GM18951 (cell line): Measurements from ENCODE around the gene SPART.
"Not testable (repeated sequence)": the region's sequence is repeated elsewhere in the genome, so short reads cannot be mapped to it uniquely, and the experiment has no call there.

Experiments used
- POLR2A ChIP-seq: IDR thresholded peaks from 4 replicates; pipeline ENCODE4 v1.6.1; 2011; ENCODE audit warnings: mild to moderate bottlenecking; ENCODE audit not compliant: insufficient read length, insufficient read depth; ENCODE audit errors: extremely low read depth
- in situ Hi-C: fragments of 300-500 bp; cut with MboI; formaldehyde crosslinking; loops from one replicate; pipeline ENCODE4 v1.12.0; 2022; ENCODE audit warnings: low sequenced_read_pairs, mixed read lengths, inconsistent platforms; ENCODE audit not compliant: unreplicated experiment

SPART gene

DNA sequence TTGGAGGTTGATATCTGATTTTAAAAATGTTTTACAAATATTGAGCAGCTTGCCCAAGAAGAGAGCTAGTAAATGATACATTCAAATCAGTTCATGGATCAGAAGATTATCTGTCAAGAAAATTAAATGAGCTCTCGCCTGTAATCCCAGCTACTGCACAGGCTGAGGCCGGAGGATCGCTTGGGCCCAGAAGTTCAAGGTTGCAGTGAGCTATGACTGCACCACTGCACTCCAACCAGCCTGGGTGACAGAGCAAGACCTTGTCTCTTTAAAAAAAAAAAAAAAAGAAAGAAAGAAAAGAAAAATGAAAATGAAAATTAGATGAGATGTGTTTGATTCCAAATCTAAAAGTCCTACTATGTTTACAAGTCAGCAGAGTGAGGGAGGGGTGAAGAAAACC is 2.4 kb downstream of the SPART start:
- no peak for TF ChIP-seq POLR2A
- in situ Hi-C loops, result no loop called here

DNA sequence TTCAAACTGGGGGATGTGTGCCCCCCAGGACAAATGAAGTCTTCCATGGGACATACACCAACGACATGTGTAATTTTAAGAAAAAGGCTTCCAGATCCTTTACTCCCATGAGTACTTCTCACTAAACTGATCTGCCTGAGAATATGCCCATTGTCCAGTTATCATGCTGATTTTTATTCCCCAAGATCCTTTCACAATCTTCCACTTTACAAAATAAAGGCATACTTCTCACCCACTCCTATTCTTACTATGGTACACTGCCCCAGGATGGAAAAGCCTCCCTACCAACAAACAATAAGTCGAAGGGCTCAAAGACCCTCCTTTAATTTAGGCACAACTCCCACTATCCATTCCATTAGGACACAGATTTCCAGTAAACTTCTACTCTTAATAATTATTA is 3.5 kb downstream of the SPART start:
- in situ Hi-C loops, result no loop called here

DNA sequence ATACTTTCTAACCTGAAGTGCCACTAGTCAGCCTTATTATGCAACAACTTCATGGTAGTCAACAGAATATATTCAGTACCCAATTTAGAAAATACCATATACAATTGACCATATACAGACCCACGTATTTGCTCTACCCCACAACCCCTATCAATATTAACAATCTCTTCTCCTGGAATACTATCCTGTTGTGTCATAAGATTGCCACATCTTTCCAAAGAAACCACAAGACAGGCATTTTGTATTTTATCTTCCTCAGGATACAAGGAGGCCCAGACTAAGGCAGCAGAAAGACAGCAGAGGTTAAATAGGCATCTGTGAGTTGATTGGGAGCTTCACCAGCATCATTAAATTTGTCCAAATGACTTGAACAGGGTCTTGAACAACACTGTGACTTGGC is 4.5 kb downstream of the SPART start:
- TF ChIP-seq POLR2A, result no peak
- in situ Hi-C loops, result no loop called here

More for the DNA sequence above, 3.5 kb downstream of the SPART start:
- no peak for TF ChIP-seq POLR2A

DNA sequence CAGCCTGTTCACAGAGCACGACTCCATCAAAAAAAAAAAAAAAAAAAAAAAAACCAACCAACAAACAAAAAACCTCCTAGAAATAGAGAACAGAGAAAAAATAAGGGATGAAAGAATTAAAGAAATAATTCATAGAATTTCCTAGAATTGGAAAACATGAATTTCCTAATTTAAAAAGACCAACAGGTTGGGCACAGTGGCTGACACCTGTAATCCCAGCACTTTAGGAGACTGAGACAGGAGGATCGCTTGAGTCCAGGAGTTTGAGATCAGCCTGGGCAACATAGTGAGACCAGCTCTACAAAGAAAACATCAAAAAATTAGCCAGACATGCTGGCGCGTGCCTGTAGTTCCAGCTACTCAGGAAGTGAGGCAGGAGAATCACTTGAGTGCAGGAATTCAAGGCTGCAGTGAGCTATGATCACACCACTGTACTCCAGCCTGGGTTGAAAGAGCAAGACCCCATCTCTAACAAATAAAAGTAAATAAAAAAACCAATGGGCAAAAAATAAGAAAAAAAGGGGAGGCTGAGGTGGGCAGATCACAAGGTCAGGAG is 6.5 kb downstream of the SPART start:
- no peak for TF ChIP-seq POLR2A
- in situ Hi-C loops, result no loop called here

DNA sequence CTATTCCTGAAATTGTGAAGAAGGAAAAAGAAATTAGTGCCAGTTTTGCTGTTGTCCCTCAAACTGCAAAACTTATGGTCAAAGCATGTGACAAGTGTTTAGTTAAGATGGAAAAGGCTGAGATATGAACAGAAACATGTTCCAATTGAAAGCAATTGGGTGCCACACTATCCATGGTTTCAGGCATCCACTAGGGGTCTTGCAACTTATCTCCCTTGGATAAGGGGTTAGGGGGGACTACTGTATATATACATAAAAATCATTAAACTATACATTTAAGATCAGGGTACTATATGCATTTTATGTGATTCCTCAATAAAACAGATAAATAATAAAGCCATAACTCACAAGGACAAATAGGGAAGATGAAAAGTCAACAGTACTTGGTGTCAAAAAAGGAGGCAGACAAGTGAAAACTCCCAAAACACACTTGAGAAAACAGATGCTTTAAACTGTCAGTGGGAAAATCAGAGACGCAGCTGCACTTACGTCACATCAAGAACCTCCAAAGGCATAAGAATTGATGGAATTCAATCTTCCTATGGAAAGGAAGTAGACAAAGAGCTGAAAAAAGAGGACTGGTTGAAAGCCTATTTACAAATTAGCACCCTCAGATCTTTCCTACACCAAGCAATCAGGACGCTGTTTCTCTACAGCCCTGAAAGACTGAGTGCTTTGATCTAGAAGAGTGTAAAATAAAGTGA is 8.1 kb downstream of the SPART start:
- in situ Hi-C loops, result no loop called here
- TF ChIP-seq POLR2A, result no peak

DNA sequence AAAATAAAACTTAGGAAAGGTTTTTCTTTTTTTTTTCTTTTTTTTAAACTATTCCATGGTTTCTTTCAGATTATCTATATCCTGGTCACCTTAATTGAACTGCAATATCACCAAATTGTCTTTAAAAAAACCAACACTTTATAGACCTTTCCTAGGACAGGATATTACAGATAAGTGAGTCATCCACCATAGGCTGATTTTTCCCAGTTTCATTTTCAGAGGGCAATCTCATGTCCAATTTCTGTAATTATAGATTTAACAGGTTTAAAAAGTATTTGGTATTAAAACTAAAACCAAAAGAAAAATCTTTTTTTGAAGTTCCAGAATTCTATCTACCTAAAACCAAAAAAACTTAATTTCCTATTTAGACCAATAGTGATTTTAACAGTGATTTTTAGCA is 13.2 kb downstream of the SPART start:
- in situ Hi-C loops, result no loop called here
- TF ChIP-seq POLR2A, result no peak

DNA sequence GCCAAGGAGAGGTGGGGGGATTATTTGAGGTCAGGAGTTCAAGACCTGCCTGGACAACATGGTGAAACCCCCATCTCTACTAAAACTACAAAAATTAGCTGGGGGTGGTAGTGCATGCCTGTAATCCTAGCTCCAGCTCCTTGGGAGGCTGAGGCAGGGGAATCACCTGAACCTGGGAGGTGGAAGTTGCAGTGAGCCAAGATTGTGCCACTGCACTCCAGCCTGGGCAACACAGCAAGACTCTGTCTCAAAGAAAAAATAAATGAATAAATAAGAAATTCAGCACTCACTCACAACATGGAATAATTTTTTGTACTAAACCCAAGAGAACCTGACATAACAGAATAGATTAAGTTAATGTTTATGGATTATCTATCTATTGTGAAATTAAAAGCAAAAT is 13.9 kb downstream of the SPART start:
- in situ Hi-C loops, result not testable (repeated sequence)

DNA sequence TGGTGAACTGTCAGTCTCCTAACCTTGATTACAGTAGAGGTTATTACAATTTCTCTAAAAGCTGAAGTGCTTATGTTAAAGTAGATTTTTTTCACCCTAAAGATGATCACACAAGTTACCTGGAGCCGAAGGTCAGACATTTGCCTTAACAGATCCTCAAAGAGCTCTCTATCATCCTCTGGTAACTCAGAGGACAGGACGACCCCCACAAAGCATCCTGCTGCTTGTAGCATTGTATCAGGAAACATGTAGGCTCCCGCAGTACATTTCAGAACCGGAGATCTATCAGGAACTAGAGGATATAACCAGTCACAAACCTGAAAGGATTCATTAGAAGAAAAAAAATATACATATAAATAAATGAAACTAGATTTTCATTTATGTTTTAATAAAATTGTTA is 14.9 kb downstream of the SPART start:
- TF ChIP-seq POLR2A, result no peak
- in situ Hi-C loops, result no loop called here

DNA sequence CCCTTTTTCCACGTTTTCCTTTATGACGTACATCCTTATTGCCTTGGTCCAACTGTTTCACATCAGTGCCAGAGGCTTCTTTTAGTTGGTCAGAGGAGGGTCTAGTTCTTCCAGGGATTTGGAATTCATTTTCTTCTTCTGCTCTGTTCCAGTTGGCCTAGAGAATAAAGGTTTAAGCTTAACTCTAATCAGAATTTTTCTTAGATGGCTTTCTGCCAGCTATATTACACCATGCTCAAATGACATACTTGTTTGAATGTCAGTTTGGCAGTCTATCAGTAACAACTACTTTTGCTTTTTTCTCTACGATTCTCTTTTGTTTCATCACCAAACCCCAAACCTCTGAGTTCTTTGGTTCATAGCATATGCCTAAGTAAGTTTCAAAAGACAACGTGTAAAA is 16.8 kb downstream of the SPART start:
- in situ Hi-C loops, result no loop called here
- TF ChIP-seq POLR2A, result no peak

DNA sequence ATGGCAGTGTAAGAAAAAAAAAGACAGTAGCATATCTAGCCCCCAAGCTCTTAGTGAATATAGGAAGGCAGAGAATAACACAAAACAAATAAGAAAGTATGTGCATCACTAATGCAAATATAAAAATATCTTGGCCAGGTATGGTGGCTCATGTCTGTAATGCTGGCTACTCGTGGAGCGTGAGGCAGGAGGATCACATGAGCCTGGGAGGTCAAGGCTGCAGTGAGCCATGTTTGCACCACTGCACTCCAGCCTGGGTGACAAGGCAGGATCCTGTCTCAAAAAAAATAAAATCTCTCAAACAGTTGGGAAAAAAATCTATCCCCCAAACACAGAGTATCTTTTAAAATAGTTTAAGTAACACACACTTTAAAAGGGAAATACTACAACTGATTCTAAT is 17.4 kb downstream of the SPART start:
- TF ChIP-seq POLR2A, result no peak
- in situ Hi-C loops, result no loop called here

DNA sequence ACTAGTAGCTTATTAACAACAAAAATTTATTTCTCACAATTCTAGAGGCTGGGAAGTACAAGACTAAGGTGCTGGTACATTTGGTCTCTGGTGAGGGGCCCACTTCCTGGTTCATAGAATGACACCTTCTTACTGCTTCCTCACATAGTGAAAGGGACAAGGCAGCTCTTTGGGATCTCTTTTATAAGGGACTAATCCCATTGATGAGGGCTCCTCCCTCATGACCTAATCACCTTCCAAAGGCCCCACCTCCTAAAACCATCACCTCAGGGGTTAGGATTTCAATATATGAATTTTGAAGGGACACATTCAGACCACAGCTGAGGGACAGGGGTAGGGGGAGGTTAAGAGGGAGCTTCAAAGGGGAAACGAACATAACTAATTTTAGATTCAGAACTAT is 20.3 kb downstream of the SPART start:
- no peak for TF ChIP-seq POLR2A
- in situ Hi-C loops, result no loop called here

DNA sequence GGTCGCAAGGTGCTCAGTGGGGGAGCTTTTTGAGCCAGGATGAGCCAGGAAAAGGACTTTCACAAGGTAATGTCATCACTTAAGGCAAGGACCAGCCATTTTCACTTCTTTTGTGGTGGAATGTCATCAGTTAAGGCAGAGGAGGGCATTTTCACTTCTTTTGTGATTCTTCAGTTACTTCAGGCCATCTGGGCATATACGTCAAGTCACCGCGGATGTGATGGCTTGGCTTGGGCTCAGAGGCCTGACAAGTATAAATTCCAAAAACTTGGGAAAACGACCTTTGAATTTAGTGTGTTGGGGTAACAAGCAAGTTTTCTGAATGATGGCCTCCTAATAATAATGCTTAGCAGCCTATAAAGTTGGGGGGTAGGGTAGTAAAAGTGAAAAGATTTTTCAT is 21.3 kb downstream of the SPART start:
- in situ Hi-C loops, result not testable (repeated sequence)

DNA sequence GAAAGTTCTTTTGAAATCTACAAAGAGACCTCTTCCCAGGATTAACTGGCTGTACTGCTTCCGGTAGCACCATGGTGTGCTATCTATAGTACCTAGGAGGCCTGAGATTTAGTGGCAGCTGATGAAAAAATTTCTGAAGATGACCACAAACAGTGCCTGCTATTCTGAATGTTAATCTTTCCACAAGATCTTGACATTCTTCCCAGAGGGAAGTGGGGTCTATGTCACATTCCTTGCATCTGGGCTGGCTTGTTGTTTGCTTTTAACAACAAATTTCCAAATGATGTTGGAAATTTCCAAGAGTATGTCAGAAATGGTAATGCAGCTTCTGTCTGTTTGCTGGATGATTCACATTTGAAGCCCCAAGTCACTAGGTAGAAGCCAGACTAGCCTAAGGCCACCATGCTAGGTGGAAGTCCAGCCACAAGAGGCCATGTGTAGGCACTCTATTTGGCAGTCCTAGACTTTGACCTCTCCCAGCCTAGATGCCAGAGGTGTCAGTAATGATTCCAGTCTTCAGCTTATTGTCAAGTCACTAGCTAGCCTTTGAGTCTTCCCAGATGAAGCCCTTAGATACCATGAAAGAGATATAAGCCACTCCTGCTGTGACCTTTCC is 22.1 kb downstream of the SPART start:
- in situ Hi-C loops, result no loop called here
- TF ChIP-seq POLR2A, result no peak

DNA sequence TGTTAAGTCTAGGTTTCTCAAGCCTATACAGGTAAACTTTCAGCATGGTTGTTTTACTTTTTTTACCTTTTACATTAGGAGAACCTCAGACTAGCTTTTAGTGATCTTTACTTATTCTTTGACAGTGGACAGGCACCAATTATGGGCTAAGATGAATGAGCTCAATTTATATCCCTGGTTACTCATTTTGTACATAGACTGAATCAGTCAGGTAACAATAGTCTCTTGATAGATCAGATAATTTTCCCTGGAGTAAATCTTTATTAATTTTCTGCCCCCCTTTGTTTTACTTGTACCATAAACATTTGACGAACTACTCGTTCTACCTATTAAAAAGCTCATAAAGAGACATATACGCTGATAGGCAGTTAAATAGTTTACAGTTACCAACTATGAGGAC is 22.8 kb downstream of the SPART start:
- in situ Hi-C loops, result no loop called here
- TF ChIP-seq POLR2A, result no peak

DNA sequence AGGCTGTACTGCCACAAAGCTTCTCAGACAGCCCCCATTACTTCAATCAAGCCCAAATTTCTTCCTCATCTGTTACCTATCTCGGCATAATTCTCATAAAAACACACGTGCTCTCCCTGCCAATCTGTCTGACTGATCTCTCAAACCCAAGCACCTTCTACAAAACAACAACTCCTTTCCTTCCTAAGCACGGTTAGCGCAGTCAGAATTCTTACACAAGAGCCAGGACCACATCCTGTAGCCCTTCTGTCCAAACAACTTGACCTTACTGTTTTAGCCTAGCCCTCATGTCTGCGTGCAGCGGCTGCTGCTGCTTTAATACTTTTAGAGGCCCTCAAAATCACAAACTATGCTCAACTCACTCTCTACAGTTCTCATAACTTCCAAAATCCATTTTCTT is 26.4 kb downstream of the SPART start:
- in situ Hi-C loops, result not testable (repeated sequence)
